ENCODE results near the gene COL24A1. TPM values are rescaled to one million over a fixed set of nuclear protein-coding genes. Genes with fewer than 3 reads are reported as not detected.

The COL24A1 gene
- total RNA-seq, 1 experiment from 2014 or later = 1.1 TPM

GRCh38 chr1:86105533-86105866 is 51.1 kb downstream of the COL24A1 start:
- no peak for ATAC-seq
- Mint-ChIP-seq H3K36me3 (no peaks in the 10 kb centered on the region), H3K4me3 (no peak overlapping the region)

GRCh38 chr1:86104606-86105532 is 51.7 kb downstream of the COL24A1 start:
- no peaks in the 10 kb centered on the region for H3K36me3 Mint-ChIP-seq
- ChIA-PET POLR2A (no interaction called here), CTCF (no interaction called here)
- no peak overlapping the region for H3K4me3 Mint-ChIP-seq
- peaks cover 29% of the 10 kb centered on the region for H3K4me1 Mint-ChIP-seq
- H3K27ac Mint-ChIP-seq = no peak overlapping the region
- ATAC-seq (peak; percentile 56), DNase-seq (ENCODE audit: low spot score) (no peak)
- peaks cover 12% of the 10 kb centered on the region; the same call in 1 of the 2 replicates for H3K9me3 Mint-ChIP-seq
- 0 out of 2 replicates have a peak, but pooled peaks cover 2% of the 10 kb centered on the region for H3K27me3 Mint-ChIP-seq (ENCODE audit: low read depth)
- no peak for TF ChIP-seq ATF2 (CRISPR knock-in tag; IDR thresholded peaks at IDR 0.05; ENCODE audit: borderline replicate concordance, low read depth)
- no peak for TF ChIP-seq FOXP4 (CRISPR knock-in tag; IDR thresholded peaks at IDR 0.05)
- TF ChIP-seq ELF4 (CRISPR knock-in tag; IDR thresholded peaks at IDR 0.05; ENCODE audit: low read depth) = no peak
- no peak for TF ChIP-seq ETV6 (CRISPR knock-in tag; IDR thresholded peaks at IDR 0.05)
- TF ChIP-seq NR3C1 (CRISPR knock-in tag; conservative IDR thresholded peaks at IDR 0.05; ENCODE audit: low read depth) = no peak
- TF ChIP-seq ZMAT4 (CRISPR knock-in tag; IDR thresholded peaks at IDR 0.05) = no peak
- TF ChIP-seq ZNF281 (CRISPR knock-in tag; IDR thresholded peaks at IDR 0.05) = no peak
- no peak for TF ChIP-seq ZNF121 (CRISPR knock-in tag; IDR thresholded peaks at IDR 0.05)
- no peak for TF ChIP-seq MYBL2 (CRISPR knock-in tag; IDR thresholded peaks at IDR 0.05)
- TF ChIP-seq ZNF263 (CRISPR knock-in tag; IDR thresholded peaks at IDR 0.05; ENCODE audit: low read depth) = no peak
- TF ChIP-seq ZNF396 (CRISPR knock-in tag; IDR thresholded peaks at IDR 0.05; ENCODE audit: borderline replicate concordance) = no peak
- TF ChIP-seq NFATC4 (CRISPR knock-in tag; IDR thresholded peaks at IDR 0.05) = no peak

More at GRCh38 chr1:86105533-86105866, 51.1 kb downstream of the COL24A1 start:
- POLR2A ChIA-PET = no interaction called here
- Mint-ChIP-seq H3K27ac (no peak overlapping the region), H3K4me1 (peaks cover 24% of the 10 kb centered on the region), H3K27me3 (ENCODE audit: low read depth) (0 out of 2 replicates have a peak, but pooled peaks cover 2% of the 10 kb centered on the region), H3K9me3 (peaks cover 12% of the 10 kb centered on the region; the same call in 1 of the 2 replicates)
- no peak for DNase-seq (ENCODE audit: low spot score)
- TF ChIP-seq ATF2 (CRISPR knock-in tag; IDR thresholded peaks at IDR 0.05; ENCODE audit: borderline replicate concordance, low read depth) = no peak
- no peak for TF ChIP-seq AFF4 (CRISPR knock-in tag; IDR thresholded peaks at IDR 0.05; ENCODE audit: borderline replicate concordance)
- CTCF ChIA-PET = no interaction called here
